Left forelimb (tissue), 1 donor: Measurements from ENCODE around the gene SNRPA1.

Source experiments
- DNase-seq: peaks from one replicate; pipeline ENCODE4 v3.0.0-alpha.2; 2018; ENCODE audit warnings: low spot score

SNRPA1 gene

DNA sequence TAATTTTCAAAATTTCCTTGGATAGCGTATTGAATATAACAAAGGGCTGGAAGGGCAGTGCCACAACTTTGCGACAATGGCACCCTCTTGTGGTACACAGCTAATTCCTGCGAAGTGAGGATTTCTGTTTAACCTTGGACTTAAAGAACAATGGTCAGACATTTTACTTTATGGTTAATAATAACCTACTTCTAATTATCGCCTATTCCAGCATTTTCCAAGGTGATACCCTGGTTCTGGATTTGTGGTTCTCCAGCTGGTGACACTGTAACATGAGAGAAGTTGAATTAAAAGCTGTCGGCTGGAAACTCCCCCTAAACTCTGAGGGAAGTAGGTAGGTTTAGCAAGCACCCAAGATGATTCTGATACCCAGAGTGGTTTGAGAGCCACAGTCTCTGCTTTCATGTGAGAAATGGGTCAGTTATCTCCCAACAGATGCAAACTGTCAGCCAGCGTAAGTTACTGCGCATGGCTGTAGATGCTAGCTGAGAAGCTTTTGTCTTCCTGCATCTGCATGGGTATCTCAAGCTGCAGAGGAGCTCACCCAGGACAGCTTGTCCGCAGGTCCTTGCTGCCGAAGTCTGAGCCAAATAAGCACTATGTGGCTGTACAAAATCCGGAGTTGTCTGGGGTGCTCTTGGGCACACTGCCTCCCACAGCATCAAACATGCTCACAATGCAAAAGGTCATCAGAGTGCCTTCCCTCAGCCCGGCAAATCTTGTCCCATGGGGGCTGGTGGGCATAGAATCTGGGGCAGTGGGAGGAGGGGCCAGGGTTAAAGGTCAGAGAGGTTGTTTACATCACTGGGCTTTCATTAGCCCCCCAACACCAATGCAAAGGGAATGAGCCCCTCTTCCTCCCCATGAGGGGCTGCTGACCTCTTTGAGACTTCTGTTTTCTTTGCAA lies 36.6 kb downstream of the SNRPA1 start:
- DNase-seq = no peak

DNA sequence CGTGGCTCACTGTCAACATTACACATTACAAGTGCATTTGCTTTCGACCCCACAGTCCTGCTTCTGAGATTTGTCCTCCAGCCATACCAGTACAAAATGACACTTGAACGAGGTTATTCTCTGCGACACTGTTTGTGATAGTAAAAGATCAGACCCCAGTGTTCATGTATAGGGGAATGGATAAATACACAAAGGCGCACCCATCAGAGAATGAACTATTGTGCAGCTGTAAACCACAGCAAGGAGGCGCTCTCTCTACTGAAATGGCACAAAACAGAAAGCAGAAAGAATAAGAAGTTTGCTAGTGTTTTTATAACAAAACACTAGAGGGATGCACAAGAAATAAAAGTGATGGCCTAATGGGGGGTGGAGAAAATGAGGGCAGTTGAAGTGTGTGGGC lies 38.3 kb downstream of the SNRPA1 start:
- no peak for DNase-seq

DNA sequence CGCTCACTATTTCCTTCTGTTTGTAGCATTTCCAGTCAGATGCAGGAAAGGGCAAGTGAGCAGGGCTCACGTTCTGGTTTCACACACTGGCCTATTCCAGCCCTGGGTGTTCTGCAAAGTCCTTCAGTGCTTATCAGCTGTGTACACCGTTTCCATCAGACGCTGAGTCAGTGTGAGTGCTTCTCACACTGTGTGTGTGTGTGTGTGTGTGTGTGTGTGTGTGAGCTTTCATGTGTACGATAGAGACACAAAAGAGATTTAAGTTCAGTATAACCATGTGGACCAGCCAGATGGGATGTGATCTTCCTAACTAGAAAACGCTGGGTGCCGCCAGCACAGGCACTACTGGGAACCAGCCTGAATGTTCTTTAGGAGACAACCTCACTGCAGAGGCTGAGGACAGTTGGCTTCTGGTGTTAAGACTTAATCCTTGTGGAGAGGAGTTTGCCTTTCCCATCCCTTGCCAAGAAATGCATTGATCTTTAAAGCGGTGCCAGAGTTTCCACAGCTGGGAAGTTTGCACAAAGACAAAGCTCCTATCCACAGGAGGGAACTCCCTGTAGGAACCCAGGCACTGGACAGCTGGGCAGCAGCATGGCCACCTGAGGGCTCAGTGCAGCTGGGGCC lies 39.3 kb downstream of the SNRPA1 start:
- DNase-seq = peak; percentile 70

DNA sequence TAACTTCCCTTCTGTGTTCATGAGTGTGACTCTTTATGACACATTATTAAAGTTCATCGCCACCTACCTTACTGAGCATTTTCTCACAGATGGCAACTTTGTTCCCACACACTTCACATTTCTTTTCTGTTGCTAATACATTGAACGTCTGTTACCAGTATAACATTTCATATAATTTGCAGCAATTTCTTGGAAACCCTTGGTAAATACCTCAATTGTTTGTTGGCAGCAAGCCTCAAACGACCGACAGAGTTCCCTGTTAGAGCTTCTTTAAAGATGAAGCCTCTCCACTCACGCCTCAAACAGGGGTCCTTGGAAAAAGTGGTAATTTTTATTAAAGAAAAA lies 40.0 kb downstream of the SNRPA1 start:
- no peak for DNase-seq

DNA sequence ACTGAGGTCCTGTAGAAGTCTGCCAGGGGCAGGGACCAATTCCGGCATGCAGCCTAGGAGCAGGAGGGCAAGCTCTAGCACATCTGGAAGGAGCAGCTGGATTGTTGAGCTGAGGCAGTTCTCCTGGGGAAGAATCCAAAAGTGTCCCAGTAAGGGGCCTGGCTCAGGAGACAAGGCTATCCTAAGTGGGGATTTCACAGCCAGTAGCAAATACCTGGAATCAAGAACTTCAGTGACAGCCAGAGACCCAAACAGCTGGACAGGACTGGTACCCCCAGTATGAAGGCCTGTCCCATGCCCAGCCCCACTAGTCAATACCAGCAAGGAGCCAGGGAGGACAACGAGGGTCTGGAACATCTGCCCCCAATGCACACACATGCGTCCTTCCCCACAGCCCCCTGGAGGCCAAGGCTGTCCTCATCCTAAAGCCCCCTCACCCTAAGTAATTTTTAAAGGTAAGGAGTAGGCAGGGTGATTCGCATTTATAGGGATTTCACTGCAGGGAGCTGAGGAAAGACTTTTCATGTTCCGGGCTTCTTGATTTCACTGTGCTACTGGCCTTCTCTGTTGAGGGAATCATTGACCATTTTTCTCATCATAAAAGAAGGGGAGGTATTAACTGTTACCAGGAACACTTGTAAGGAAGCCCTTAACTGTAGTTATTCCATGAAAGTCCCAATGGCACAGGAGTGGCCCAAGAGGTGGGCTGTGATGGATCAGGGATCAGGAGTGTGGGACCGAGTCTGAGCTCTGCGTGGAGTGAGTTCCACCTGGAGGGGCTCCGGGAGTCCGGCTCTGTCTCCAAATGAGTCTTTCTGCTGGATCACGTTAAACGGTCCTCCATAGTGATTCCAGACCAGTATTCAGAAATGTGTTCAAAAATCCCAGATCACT lies 40.6 kb downstream of the SNRPA1 start:
- DNase-seq = peak; percentile 60

DNA sequence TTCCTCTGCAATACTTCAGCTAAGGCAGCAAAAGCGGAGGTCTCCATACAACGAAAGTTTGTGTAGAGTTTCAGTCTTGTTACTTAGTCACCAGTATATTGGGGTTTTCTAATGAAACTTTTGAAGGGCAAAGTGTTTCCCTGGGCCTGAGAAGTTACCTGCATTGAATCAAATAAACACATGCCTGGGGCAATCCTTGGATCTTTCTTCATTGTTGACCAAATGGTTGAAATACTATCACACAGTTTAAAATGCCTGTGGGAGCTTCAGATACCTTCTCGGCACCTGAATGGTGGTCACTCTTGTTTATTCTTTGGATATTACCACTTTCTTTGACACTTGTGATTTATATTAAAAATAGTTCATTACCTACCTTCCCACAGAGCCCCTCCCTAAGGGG lies 42.2 kb downstream of the SNRPA1 start:
- DNase-seq = peak; percentile 8

DNA sequence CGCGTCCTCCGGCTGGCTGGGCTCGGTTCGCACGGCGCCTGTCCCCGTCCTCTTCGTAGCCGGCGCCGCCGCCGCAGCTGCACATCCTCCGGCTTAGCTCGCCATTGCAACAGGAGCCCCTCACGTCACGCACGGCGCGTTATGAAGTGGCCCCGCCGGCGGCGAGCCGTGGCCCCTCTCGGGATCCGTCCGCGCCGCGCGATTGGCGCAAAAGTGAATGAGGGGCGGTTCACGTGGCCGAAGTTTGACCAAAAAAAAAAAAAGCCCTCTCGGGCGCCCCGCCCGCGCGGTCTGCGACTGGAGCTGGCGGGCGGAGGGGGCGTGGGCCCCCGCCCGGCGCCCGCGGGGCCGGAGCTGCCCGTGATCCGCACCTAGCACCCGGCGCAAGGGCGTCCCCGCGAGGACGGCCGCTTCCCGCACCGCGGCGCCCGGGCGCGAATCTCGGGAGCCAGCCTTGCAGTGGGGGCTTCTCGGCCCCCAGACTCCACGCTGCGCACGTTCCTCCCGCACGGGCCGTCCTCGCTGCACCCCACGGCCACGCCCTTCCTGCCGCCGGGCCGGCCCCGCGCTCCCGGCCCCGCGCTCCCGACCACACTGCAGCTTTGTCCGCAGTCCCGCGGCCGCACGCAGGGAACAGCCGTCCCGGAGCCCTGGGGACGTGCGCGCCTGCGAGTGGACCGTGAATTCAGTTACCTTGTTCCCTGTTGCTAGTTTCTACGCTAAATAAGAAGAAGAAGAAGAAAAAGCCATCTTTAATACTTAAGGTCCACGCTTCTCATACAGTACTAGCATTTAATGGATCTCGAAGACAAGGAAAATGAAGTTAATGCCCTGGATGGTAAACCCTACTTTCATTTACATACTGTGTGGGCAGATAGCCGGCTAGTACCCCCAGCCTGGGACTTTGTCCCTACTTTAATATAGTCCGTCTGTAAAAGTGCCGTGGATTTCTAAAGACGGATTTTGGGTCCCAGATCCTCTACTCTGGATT lies 42.9 kb downstream of the SNRPA1 start, which contains the start of gene CHSY1:
Gene CHSY1, minus strand, starts transcription at position 219 of the 991 bp plus-strand sequence. CDS start 592 bp downstream, outside the sequence.
- peak; percentile 95 for DNase-seq

DNA sequence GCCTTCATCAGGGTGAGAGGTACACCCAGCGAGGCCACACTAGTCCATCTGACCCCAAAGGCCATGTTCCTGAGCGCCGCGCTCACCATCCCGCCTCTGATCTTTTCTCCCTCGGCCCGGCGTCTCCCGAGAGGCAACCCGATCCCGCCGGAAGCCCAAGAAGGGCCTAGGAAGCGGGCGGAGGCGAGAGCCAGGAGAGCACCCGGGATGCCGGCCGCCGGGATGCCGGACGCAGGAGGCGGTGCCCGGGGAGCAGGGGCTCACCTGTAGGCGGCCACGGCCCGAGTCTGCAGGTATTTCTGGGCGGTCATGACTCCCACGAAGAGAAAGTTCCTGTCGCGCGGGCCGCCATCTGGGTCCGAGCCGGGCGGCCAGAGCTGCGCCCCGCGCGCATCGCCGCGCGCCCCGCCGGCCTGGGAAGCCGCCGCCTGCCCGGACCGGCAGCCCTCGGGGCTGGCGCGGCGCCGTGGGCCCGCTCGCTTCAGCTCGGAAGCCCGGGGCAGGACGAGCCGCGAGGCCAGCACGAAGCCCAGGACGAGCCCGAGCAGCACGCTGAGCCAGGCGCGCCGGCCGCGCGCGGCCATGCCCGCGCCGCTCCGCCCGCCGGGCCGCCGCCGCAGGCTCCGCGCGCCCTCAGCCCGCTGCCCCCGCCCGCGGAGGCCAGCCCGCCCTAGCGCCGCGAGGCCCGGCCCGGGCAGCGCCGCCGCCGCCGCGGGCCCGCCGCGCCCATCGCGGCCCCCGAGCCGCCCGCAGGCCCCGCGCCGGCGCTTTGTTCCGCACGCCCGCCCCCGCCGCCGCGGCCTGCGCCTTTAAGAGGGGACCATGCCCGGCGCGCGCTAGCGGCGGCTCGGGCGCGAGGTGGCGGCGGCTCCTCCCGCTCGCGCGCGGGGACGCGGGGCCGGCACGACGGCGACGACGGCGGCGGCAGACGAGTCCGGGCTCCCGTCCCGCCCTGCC lies 43.9 kb downstream of the SNRPA1 start:
- peak; percentile 66 for DNase-seq

DNA sequence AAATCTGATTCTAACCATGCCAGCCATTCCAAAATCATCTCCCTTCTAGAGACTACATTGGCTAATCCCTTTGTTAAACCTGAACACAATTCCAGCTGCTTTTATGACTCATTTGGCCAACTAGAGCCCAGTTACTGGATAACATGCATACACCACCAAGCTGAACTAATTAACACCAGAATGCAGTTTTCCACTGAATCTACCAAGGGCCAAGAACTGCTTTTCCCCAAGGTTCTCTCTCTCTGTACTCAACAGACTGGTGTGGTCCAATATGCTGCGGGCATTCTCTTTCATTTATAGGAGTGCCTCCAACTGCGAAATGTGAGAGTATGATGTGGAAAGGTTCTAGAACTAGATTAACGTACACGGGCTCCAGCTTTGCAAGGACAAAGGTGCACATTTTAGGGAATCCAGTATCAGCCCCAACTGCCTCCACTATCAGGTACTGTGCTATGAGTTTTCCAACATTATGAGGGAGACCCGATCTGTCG lies 44.7 kb downstream of the SNRPA1 start:
- DNase-seq = peak; percentile 63

DNA sequence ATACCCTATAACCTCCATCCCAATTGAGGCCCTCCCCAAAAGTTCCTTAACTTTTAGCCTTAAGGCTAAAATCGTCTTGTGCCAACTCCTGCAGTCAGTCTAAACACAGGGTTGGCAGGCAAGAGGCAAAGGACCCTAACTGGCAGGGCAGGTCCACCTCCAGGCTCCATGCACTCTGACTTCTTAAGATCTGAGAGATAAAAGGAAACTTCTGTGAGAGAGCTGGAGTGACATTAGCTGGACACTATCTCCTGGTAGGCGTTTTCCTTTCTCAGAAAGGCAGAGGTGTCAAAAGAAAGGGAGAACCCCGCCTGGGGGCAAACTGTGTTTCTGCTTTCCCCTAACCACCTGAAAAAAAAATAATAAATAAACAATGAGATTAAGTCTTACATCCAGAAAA lies 46.8 kb downstream of the SNRPA1 start:
- DNase-seq = peak; percentile 18

DNA sequence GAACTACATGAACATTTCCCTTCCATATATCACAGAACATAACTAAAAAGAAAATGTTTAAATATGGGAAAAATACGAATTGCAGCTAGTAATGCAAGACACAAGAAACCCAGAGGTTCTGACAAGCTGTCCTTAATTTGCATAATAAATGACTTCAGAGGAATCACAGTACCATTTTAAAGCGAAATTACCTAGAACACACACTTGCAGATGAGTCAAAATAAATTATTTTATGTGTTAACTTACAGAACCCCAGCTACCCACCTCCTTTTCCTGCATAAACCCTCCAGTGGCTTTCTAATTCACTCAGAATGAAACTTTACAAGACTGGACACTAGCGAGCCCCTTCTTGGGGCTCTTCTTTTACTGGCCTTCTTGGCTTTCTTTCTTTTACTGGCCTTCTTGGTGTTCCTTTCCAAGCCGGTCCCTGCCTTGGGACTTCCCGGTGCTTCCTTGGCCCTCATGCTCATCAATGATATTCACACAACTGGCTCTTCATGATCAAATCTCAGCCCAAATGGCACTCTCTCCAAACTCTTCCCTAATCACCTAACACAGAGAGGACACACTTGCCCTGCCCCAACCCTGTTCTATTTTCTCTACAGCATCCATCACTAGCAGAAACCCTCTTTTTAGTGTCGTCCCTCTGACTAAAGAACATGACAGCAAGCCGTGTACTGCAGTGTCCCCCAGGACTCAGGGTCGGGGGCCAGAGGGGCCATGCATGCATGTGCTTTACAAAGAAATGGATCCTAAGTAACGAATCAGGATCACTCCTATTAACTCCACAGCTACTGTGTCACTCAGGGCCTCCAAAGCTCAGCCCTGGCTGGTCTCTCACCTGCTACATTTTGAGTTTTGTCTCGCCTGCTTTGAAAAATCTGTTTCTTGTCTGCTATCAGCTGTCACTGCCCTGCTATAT lies 48.0 kb downstream of the SNRPA1 start:
- peak; percentile 53 for DNase-seq

DNA sequence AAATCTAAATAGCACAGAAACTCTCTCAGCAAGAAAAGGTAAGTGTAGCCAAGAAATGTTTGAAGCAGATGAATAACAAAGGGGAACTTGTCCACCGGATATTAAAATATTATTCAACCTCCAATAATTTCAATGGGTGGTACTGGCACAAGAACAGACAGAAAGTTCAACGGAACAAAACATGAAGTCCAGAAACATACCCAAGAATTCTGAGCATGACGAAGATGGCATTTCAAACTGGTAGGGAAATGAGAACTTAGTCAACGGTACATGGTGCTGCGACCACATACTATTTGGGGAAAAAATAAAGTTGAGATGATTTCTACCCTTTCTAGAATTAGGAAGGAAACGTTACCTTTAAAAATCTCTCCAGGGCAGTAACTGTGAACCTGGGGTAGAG lies 48.7 kb downstream of the SNRPA1 start:
- DNase-seq = peak; percentile 1

DNA sequence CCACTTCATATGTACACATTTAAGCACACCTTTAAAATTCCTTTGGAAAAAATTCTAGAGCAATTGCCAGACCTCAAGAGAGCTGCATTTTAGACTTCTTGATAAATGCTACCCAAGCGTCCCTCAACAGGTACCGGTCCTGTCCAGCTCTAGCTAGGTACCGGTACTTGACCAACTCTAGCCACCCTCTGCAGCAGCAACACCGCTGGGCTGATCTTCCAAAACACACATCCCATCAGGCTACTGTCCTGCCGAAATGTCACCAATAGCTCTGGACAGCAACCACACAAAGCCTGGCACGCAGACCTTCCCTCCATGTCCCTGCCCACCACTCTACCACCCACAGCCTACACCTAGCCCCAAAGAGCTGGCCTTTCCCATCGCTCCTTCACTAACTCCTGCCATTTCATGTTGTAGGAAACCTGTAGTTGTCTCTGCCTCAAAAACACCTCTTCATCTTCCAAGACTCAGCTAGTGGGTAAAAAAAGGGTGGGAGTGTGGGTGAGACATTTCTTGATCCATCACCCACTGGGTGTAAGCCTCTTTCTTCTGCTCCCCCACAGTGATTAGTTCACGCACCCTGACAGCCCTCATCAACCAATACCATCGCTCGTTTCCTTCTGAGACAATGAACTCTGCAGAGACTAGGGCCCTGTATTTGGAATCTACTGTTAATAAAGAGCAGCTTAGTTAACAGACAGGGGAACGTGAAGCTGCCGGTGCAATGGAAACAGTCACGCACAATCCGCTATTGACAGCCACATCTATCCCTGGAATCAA lies 50.0 kb downstream of the SNRPA1 start:
- peak; percentile 25 for DNase-seq

DNA sequence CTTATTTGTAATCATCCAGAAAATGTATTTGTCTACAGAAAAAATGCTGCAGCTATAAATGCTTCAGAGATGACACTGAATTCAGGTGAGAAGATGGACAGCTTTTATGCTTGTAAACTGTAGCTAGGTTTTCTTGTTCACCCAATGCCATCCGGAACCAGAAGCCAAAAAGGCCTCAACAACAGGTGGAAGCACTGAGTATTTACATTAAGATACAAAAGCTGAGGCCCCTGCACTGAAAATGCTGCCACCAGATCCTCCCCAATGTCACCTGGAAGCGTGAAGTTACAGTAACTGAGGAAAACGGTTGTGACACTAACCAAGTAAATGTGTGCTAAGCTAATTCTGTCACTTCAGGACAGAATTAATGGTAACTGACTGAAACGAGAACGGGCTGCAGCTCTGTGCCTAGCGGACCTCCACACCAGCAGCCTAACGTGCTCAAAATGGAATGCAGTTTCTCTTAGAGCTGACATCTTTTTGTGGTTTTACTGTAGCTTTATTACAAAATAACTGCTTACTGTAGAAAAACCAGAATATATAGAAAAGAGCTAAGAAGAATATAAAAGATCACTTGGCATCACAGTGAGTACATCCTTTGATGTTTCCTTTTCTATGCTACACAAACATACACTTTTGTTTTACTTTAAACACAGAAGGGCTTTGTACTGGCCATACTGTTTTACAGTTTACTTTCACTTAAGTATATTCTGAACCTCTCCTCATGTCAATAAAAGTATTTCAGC lies 50.8 kb downstream of the SNRPA1 start:
- peak; percentile 46 for DNase-seq

DNA sequence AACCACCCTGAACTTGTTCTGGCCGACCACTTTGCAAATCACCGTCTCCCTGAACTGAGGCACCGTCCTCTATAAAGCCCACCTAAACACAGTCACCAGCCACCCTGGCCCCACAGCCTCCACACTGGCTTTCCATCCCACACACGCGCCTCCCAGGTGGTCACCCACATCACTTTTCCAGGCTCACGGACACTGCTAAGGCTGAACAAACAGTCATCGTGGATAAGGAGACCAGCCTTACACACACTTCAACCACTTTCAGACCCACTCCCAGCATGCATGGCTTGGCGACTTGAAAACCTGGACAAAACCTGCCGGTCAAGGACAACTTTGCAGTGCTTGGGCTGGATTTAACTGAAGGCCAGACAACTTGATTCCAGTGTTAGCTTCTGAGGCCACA lies 51.6 kb downstream of the SNRPA1 start:
- peak; percentile 31 for DNase-seq

DNA sequence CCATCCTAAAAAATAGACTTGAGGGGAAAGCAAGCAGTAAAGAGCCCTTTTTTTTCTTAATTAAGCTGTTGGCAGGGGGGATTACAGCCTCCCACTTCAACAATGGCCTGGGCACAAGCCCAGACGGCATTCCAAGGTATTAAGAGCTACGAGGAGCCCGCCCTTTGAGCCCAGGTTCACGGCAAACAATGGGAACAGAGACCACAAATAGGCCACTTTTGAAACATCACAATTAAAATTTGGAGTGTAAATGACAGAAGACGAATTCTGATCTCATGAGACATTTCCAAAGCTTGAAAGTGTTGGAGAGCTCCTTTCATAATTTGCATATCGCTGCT lies 52.1 kb downstream of the SNRPA1 start:
- peak; percentile 37 for DNase-seq
